GM12801 (cell line): ENCODE data around the gene CLDN34.

Experiments used
- TF ChIP-seq, protein P1 (sequence below): IDR thresholded peaks from one replicate; pipeline ENCODE4 v1.5.1; 2011; ENCODE audit warnings: control low read depth; ENCODE audit not compliant: insufficient read length; ENCODE audit errors: extremely low read depth

Gene CLDN34

DNA sequence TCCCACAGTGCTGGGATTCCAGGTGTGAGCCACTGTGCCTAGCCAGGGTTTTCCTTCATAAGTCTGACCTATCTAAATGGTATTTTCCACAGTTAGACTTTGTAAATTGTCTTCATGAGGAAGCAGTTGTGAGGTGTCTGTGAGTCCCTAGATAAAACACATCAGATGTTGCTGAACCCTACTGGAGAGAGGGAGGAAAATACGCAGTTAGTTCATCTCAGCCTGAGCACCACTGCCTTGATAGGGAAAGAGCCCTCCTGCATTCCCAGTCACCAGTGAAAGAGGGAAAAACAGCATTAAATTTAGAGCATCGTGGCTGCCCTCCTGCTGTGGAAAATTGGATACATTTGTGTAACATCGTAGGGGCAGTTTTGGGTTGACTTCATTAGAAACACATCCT lies 31.7 kb upstream of the CLDN34 start:
- TF ChIP-seq, protein P1, sequence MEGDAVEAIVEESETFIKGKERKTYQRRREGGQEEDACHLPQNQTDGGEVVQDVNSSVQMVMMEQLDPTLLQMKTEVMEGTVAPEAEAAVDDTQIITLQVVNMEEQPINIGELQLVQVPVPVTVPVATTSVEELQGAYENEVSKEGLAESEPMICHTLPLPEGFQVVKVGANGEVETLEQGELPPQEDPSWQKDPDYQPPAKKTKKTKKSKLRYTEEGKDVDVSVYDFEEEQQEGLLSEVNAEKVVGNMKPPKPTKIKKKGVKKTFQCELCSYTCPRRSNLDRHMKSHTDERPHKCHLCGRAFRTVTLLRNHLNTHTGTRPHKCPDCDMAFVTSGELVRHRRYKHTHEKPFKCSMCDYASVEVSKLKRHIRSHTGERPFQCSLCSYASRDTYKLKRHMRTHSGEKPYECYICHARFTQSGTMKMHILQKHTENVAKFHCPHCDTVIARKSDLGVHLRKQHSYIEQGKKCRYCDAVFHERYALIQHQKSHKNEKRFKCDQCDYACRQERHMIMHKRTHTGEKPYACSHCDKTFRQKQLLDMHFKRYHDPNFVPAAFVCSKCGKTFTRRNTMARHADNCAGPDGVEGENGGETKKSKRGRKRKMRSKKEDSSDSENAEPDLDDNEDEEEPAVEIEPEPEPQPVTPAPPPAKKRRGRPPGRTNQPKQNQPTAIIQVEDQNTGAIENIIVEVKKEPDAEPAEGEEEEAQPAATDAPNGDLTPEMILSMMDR: no peak

DNA sequence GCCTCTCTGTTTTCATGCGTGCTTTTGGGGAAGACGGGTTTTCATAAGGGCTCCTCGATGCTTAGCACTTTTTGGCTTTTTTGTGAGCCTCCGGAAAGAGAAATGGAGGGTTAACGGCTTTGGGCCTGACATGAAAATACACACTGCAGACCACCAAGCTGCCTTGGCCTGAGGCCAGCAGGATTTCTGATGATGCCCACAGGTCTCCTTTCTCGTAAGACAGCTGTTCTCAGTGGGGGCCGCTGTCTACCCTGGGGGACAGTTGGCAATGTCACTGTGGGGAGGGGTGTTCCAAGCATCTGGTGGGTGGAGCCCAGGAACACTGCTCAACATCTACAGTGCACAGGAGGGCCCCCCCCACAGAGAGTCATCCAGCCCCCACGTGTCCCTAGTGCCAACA lies 29.4 kb upstream of the CLDN34 start:
- TF ChIP-seq, protein P1: no peak

DNA sequence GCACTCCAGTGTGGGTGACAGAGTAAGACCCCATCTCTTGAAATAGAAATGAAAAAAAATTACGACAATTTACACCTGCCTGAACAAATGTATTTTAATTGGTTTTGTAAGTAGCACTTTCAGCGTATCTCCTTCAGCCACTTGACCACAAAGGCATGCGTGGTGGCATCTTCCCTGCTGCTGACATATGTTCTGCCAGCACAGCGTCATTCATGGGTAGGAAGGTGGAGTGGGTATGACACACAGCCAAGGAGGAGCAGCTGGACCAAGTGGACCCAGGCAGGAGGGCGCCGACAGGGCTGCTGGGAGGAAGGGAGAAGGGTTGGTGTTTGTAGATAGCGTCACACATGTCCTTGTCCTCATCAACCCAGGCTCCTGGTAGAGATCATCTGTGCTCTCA lies 28.6 kb upstream of the CLDN34 start:
- TF ChIP-seq, protein P1: no peak

DNA sequence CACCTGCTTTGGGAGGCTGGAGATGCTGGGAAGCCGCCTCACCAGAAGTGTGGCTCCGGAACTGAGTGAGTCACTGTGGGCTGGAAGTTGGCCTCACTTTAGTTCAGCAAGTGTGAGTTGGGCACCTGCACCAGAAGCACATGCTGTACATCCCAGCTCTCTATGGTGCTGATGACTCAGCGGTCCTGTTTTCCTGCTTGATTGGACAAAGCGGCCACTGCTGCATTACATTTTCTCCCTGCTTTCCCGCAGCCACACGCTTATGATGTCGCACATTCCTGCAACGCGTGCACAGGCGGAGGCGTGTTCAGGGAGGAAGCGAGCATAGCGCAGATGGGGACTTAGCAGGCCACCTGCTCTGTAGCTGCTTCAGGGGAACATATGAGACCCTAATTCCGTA lies 26.7 kb upstream of the CLDN34 start:
- TF ChIP-seq, protein P1: no peak

DNA sequence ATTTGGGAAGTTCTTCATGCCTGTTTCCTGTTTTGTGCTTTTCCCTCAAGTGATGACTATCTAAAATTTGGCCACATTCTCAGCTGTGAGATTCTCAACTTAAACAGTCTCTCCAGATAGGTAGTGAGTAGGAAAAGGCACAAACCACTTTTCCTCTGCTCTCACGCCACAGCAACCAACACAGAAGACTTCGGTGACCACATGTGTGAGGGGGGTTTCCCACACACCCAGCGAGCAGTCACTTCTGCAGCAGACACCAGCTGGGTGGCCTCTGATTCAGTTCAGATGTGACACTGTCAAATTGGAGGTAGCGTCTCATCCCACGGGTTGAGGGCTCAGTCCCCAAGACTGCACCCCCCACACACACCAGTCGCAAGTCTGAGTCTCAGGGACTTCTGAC lies 25.1 kb upstream of the CLDN34 start:
- TF ChIP-seq, protein P1: no peak

DNA sequence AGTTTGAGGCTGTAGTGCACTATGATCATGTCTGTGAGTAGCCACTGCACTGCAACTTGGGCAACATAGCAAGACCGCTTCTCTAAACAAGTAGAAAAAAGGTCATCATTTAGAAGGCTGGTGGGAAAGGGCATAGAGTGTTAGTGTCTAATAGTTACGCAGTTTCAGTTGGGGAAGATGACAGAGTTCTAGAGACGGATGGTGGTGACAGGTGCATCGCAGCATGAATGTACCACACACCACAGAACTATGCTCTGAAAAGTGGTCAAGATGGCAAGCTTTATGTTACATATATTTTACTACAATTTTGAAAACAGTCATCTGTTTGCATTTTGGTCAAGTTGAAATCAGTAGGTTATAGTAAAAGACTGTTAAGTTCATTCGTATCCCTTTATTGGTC lies 23.7 kb upstream of the CLDN34 start:
- TF ChIP-seq, protein P1: no peak

DNA sequence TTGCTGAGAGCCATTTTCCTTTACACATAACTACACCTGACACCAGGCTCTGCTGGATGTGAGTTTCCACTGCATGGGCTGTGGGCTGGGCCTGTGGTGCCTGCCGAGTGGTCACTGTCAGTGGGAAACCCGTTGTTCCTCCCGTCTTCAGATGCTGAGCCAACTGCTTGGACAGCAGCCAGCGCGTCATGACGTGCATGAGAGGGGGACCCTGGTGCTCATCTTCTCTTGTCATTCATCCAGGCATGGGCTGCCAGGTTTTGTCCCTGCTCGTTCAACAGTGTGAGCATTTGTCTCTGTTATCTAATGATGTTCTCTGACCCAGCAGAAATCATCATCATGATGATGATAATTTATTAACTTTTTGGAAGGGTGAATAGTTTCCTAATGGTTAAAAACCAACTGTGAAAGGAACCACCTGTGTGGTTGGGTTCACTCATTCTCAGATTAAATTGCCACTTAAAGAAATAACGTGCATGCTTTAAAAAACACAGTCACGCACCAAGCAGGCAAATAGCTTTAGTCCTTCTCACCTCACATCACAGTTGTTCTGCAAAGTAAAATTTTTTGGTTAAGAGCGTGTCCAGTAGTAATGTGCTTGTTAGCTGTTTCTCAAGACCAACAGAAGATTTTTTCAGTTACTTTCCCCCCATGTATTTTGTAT lies 19.9 kb upstream of the CLDN34 start:
- TF ChIP-seq, protein P1: no peak
